Measurements from ENCODE around the gene RXRA. TPM values are rescaled to one million over a fixed set of nuclear protein-coding genes. Genes with fewer than 3 reads are reported as not detected.

Gene RXRA
- total and polyA plus RNA-seq, 9 donors, result 12.4 to 82.2 (median 70.6) TPM

DNA sequence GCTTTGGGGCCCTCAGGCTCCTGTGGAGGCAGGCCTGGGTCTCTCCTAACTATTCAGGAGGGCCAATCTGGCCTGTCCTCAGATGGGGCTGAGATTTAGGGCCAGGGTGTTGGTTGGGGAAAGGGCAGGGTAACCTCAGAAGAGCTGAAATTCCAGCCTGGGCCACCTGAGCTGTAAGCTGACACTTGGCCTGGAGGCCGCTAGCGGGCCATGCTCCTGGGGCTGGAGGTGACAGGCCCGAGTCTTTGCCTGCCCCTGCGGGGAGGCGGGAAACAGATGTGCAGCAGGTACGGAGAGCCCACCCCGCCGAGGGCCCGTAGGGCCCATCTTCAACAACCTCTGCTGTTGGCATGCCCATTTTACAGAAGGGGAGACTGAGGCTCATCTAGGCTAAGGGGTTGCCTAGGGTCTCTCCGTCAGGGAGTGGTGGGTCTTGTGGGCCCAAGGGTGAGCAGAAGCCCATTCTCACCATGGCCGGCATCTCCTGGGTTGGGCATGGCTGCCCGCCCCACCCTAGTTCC is 69.5 kb downstream of the RXRA start:
- no peak overlapping the region for H3K27ac ChIP-seq
- 88 to 92% (median 88%) methylated on average over 12 of the region's 12 CpGs for WGBS, 3 donors
- intact Hi-C loops (cut with DNase I), result no loop called here
- H3K27me3 ChIP-seq, result no peaks in the 10 kb centered on the region
- no peak overlapping the region for H3K4me3 ChIP-seq
- H3K9me3 ChIP-seq, result no peaks in the 10 kb centered on the region
- H3K4me1 ChIP-seq (ENCODE audit: insufficient read depth), result peaks cover 13% of the 10 kb centered on the region
- DNase-seq, result no peak
- no peak for TF ChIP-seq POLR2A (IDR thresholded peaks at IDR 0.05)
- no peak for TF ChIP-seq CTCF (IDR thresholded peaks at IDR 0.05)
- TF ChIP-seq EP300 (IDR thresholded peaks at IDR 0.05), result no peak
- no peaks in the 10 kb centered on the region for H3K36me3 ChIP-seq

DNA sequence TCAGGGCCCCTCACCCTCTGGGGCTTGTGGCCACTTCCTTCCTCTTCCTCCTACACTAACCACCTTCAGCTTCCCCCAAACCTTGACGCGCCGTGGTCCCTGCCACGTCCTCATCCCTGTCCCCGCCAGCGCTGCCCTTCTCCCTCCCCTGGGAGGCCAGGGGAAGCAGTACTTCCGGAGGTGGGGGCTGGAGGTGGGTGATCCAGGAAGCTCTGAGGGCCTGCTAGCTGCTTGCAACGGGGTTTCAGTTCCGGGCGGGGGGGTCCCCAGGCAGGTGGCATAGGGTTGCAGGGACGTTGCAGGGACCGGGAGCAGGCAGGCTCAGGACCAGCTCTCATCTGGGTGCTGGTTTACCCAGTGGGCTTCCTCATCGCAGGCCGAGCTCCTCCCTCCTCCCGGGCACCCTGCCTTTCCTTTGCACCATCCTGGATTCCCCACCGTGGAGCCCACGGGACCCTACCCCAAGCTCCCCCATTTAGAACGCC is 70.0 kb downstream of the RXRA start:
- intact Hi-C loops (cut with DNase I), result no loop called here
- H3K4me3 ChIP-seq, result no peak overlapping the region
- 65 to 86% (median 67%) methylated on average over 18 of the region's 18 CpGs for WGBS, 3 donors

GRCh38 chr9:134396825-134397224 is 70.6 kb downstream of the RXRA start:
- no peaks in the 10 kb centered on the region for H3K36me3 ChIP-seq
- no peak for DNase-seq
- intact Hi-C loops (cut with DNase I), result no loop called here
- H3K4me1 ChIP-seq (ENCODE audit: insufficient read depth), result peaks cover 13% of the 10 kb centered on the region
- H3K27me3 ChIP-seq, result no peaks in the 10 kb centered on the region
- TF ChIP-seq CTCF (IDR thresholded peaks at IDR 0.05), result no peak
- no peak for TF ChIP-seq POLR2A (IDR thresholded peaks at IDR 0.05)
- TF ChIP-seq EP300 (IDR thresholded peaks at IDR 0.05), result no peak
- WGBS, 3 donors, result 57 to 75% (median 74%) methylated on average over 7 to 8 of the region's 8 CpGs
- no peak overlapping the region for H3K4me3 ChIP-seq
- H3K9me3 ChIP-seq, result no peaks in the 10 kb centered on the region
- no peak overlapping the region for H3K27ac ChIP-seq

More for the DNA sequence above, 70.0 kb downstream of the RXRA start:
- no peak for DNase-seq
- no peak for TF ChIP-seq CTCF (IDR thresholded peaks at IDR 0.05)
- no peak for TF ChIP-seq EP300 (IDR thresholded peaks at IDR 0.05)
- no peak for TF ChIP-seq POLR2A (IDR thresholded peaks at IDR 0.05)
- H3K4me1 ChIP-seq (ENCODE audit: insufficient read depth), result peaks cover 13% of the 10 kb centered on the region
- no peaks in the 10 kb centered on the region for H3K36me3 ChIP-seq
- no peak overlapping the region for H3K27ac ChIP-seq
- H3K27me3 ChIP-seq, result no peaks in the 10 kb centered on the region
- no peaks in the 10 kb centered on the region for H3K9me3 ChIP-seq

DNA sequence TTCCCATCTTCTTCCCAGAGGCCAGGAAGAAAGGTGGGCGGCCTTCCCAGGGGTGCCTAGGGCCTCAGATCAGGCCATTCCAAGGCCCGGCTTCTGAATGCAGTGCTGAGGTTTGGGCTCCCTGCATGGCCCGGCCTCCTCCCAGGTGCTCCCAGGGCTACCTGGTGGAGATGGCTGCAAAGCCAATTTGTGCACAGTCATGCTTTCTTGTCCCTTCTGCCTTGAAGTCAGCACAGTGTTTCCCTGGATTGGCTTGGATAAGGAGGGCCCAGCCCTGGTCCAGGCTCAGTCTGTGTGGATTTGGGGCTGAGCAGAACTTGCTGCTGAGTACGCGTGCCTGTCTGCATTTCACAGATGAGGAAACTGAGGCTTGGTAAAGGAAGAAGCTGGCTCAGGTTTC is 72.5 kb downstream of the RXRA start:
- Histone ChIP-seq H3K27me3 (no peaks in the 10 kb centered on the region), H3K4me1 (ENCODE audit: insufficient read depth) (peaks cover 26% of the 10 kb centered on the region), H3K9me3 (no peaks in the 10 kb centered on the region), H3K4me3 (no peak overlapping the region), H3K27ac (no peak overlapping the region), H3K36me3 (no peaks in the 10 kb centered on the region)
- TF ChIP-seq POLR2A (IDR thresholded peaks at IDR 0.05), result no peak
- TF ChIP-seq CTCF (IDR thresholded peaks at IDR 0.05), result no peak
- no peak for TF ChIP-seq EP300 (IDR thresholded peaks at IDR 0.05)
- intact Hi-C loops (cut with DNase I), result no loop called here
- DNase-seq, result no peak
- WGBS, 3 donors, result 95 to 99% (median 98%) methylated on average over 5 of the region's 5 CpGs
